ENCODE measurements around the gene CALCOCO2. TPM values are rescaled to one million over a fixed set of nuclear protein-coding genes. Genes with fewer than 3 reads are reported as not detected.
"Not testable (repeated sequence)": the region's sequence is repeated elsewhere in the genome, so short reads cannot be mapped to it uniquely, and the experiment has no call there.

CALCOCO2 gene
- total and polyA plus RNA-seq, 2 experiments from 2014 or later: 35.3 to 38.6 TPM

DNA sequence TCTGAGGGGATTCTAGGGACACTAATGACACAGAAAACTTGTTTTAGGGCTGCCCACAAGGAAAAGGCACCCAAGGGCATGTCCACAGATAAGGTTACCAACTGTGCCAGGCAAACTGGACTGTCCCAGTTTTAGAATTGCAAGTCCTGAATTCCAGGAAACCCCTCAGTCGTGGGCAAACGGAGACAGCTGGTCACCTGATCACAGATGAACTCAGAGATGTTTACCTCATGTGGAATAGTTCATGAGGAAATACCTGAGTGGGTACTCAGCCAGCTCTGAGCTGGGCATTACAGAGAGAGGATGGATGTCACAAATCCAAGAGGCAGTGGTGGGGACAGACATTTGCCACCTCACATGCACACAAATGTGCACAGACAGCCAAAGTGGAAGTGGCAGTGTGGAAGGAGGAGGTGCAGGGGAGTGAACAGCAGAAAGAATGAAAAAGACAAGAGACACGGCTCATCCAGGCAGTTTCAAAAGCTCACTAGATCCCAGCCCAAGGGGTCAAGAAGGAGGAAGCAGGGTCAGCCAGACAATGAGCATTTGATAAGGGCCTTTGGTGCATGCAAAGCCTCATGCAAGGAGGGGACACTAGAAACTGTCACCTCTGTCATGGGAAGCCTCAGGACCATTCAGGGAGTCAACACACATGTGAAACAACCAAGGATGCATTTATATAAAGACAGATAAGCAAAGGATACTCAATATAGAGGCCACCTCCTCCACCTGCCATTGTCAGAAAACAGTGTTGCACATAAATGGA is 38.6 kb upstream of the CALCOCO2 start:
- peaks cover 67% of the 10 kb centered on the region for H3K27me3 ChIP-seq
- H3K4me1 ChIP-seq (ENCODE audit: low read depth): no peaks in the 10 kb centered on the region
- TF ChIP-seq, protein P1, sequence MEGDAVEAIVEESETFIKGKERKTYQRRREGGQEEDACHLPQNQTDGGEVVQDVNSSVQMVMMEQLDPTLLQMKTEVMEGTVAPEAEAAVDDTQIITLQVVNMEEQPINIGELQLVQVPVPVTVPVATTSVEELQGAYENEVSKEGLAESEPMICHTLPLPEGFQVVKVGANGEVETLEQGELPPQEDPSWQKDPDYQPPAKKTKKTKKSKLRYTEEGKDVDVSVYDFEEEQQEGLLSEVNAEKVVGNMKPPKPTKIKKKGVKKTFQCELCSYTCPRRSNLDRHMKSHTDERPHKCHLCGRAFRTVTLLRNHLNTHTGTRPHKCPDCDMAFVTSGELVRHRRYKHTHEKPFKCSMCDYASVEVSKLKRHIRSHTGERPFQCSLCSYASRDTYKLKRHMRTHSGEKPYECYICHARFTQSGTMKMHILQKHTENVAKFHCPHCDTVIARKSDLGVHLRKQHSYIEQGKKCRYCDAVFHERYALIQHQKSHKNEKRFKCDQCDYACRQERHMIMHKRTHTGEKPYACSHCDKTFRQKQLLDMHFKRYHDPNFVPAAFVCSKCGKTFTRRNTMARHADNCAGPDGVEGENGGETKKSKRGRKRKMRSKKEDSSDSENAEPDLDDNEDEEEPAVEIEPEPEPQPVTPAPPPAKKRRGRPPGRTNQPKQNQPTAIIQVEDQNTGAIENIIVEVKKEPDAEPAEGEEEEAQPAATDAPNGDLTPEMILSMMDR (IDR thresholded peaks at IDR 0.05; ENCODE audit: low read depth, low read length): no peak
- no peak for DNase-seq (ENCODE audit: low read depth in 1 of 2, low spot score in 1 of 2)
- H3K27ac ChIP-seq: no peak overlapping the region
- H3K4me3 ChIP-seq: no peak overlapping the region
- no peaks in the 10 kb centered on the region for H3K36me3 ChIP-seq
- no peaks in the 10 kb centered on the region for H3K9me3 ChIP-seq (ENCODE audit: low read depth)

- no peak overlapping the region for H3K27ac ChIP-seq
- H3K27me3 ChIP-seq: peaks cover 45% of the 10 kb centered on the region
- TF ChIP-seq, protein P1 (IDR thresholded peaks at IDR 0.05; ENCODE audit: low read depth, low read length): no peak
- no peaks in the 10 kb centered on the region for H3K9me3 ChIP-seq (ENCODE audit: low read depth)
- no peaks in the 10 kb centered on the region for H3K36me3 ChIP-seq
- no peak overlapping the region for H3K4me3 ChIP-seq
- H3K4me1 ChIP-seq (ENCODE audit: low read depth): no peaks in the 10 kb centered on the region
- DNase-seq (ENCODE audit: low read depth in 1 of 2, low spot score in 1 of 2): peak in 1 of 2 donors; percentile 59
Observed at GRCh38 chr17:48795444-48796162, 35.2 kb upstream of the CALCOCO2 start.

- not testable (repeated sequence) for H3K4me1 ChIP-seq (ENCODE audit: low read depth); H3K36me3 ChIP-seq; H3K4me3 ChIP-seq; H3K9me3 ChIP-seq (ENCODE audit: low read depth); H3K27ac ChIP-seq; DNase-seq (ENCODE audit: low read depth in 1 of 2, low spot score in 1 of 2)
- H3K27me3 ChIP-seq: peaks cover 47% of the 10 kb centered on the region
Observed at GRCh38 chr17:48796163-48796522, 34.7 kb upstream of the CALCOCO2 start.

- DNase-seq (ENCODE audit: low read depth in 1 of 2, low spot score in 1 of 2): no peak
- Histone ChIP-seq H3K9me3 (ENCODE audit: low read depth) (no peaks in the 10 kb centered on the region), H3K27me3 (peaks cover 46% of the 10 kb centered on the region), H3K27ac (no peak overlapping the region), H3K4me3 (no peak overlapping the region), H3K4me1 (ENCODE audit: low read depth) (no peaks in the 10 kb centered on the region), H3K36me3 (no peaks in the 10 kb centered on the region)
- TF ChIP-seq, protein P1 (IDR thresholded peaks at IDR 0.05; ENCODE audit: low read depth, low read length): no peak
Observed at GRCh38 chr17:48799069-48799723, 31.6 kb upstream of the CALCOCO2 start.

- no peaks in the 10 kb centered on the region for H3K4me1 ChIP-seq (ENCODE audit: low read depth)
- H3K27ac ChIP-seq: no peak overlapping the region
- H3K36me3 ChIP-seq: no peaks in the 10 kb centered on the region
- peaks cover 41% of the 10 kb centered on the region for H3K27me3 ChIP-seq
- H3K4me3 ChIP-seq: no peak overlapping the region
- no peak for DNase-seq (ENCODE audit: low read depth in 1 of 2, low spot score in 1 of 2)
- TF ChIP-seq, protein P1 (IDR thresholded peaks at IDR 0.05; ENCODE audit: low read depth, low read length): no peak
- no peaks in the 10 kb centered on the region for H3K9me3 ChIP-seq (ENCODE audit: low read depth)
Observed at GRCh38 chr17:48800626-48801217, 30.1 kb upstream of the CALCOCO2 start.

All from cardiac muscle cell (in vitro differentiated cells and primary cell).